Central memory CD8-positive, alpha-beta T cell (primary cell): ENCODE data around the gene SFN.

Experiments
- ATAC-seq: fragments of 150-1000 bp; cut with Tn5 transposase; replicated peaks from 2 replicates; pipeline ENCODE4 v1.10.0; 2022; ENCODE audit warnings: mild to moderate bottlenecking, moderate FRiP score, moderate number of reproducible peaks; ENCODE audit not compliant: poor library complexity, severe bottlenecking; ENCODE audit errors: extremely low read depth
- DNase-seq, 2 donors: peaks; one replicate each; pipeline ENCODE4 v3.0.0; 2021; ENCODE audit warnings: low spot score in 2 of 2
- H3K27ac Mint-ChIP-seq: one replicate; pipeline ENCODE4 v1.8.0; 2022; ENCODE audit warnings: low read depth, mild to moderate bottlenecking, moderate library complexity, mixed read lengths
- H3K27me3 Mint-ChIP-seq: one replicate; pipeline ENCODE4 v1.8.0; 2022; ENCODE audit warnings: mixed read lengths
- H3K36me3 Mint-ChIP-seq: one replicate; pipeline ENCODE4 v1.8.0; 2022; ENCODE audit warnings: mild to moderate bottlenecking, moderate library complexity, mixed read lengths; ENCODE audit not compliant: insufficient read depth
- H3K4me1 Mint-ChIP-seq: one replicate; pipeline ENCODE4 v1.8.0; 2022; ENCODE audit warnings: mixed read lengths
- H3K4me3 Mint-ChIP-seq: one replicate; pipeline ENCODE4 v1.8.0; 2022; ENCODE audit warnings: mild to moderate bottlenecking, moderate library complexity, mixed read lengths
- H3K9me3 Mint-ChIP-seq: one replicate; pipeline ENCODE4 v1.8.0; 2022; ENCODE audit warnings: mixed read lengths

Gene SFN

GRCh38 chr1:26862781-26863684 lies at the start of gene SFN:
SFN (plus strand) TSS chr1:26863149; CDS start chr1:26863213, 64 bp downstream.
- DNase-seq (no peak), ATAC-seq (no peak)
- Mint-ChIP-seq H3K36me3 (peaks cover 12% of the 10 kb centered on the region), H3K4me1 (peaks cover 25% of the 10 kb centered on the region), H3K9me3 (no peaks in the 10 kb centered on the region), H3K27ac (peak within 1 kb of the TSS; percentile 80), H3K4me3 (peak within 1 kb of the TSS; percentile 89), H3K27me3 (no peaks in the 10 kb centered on the region)

DNA sequence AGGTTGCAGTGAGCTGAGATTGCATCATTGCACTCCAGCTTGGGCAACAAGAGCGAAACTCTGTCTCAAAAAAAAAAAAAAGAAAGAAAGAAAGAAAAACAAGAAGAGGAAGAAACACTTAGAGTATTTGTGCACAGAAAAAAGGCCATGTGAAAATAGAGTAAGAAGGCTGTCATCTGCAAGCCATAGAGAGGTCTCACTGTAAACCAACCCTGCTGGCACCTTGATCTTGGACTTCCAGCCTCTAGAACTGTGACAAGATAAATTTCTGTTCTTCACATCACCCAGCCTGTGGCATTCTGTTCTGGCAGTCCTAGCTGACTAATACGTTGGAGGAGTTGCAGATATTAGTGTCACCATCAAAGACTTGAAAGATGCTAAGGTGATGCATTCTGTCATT lies 48.6 kb upstream of the SFN start:
- H3K36me3 Mint-ChIP-seq: no peaks in the 10 kb centered on the region
- no peak for DNase-seq
- H3K27me3 Mint-ChIP-seq: no peaks in the 10 kb centered on the region
- no peak for ATAC-seq
- H3K4me3 Mint-ChIP-seq: no peak overlapping the region
- no peaks in the 10 kb centered on the region for H3K9me3 Mint-ChIP-seq
- peaks cover 15% of the 10 kb centered on the region for H3K4me1 Mint-ChIP-seq
- H3K27ac Mint-ChIP-seq: no peak overlapping the region

GRCh38 chr1:26814893-26815292 lies 48.1 kb upstream of the SFN start:
- ATAC-seq (no peak), DNase-seq (no peak)
- no peaks in the 10 kb centered on the region for H3K27me3 Mint-ChIP-seq
- no peaks in the 10 kb centered on the region for H3K9me3 Mint-ChIP-seq
- H3K36me3 Mint-ChIP-seq: no peaks in the 10 kb centered on the region
- no peak overlapping the region for H3K27ac Mint-ChIP-seq
- no peak overlapping the region for H3K4me3 Mint-ChIP-seq
- peaks cover 15% of the 10 kb centered on the region for H3K4me1 Mint-ChIP-seq

- H3K4me1 Mint-ChIP-seq: peaks cover 19% of the 10 kb centered on the region
- ATAC-seq: peak; percentile 97
- H3K4me3 Mint-ChIP-seq: peak overlapping the region; percentile 54
- peak overlapping the region; percentile 81 for H3K27ac Mint-ChIP-seq
- H3K27me3 Mint-ChIP-seq: no peaks in the 10 kb centered on the region
- DNase-seq: peak in 1 of 2 donors; percentile 37
- no peaks in the 10 kb centered on the region for H3K36me3 Mint-ChIP-seq
- H3K9me3 Mint-ChIP-seq: no peaks in the 10 kb centered on the region
Measured at GRCh38 chr1:26820784-26821269, 42.1 kb upstream of the SFN start.

DNA sequence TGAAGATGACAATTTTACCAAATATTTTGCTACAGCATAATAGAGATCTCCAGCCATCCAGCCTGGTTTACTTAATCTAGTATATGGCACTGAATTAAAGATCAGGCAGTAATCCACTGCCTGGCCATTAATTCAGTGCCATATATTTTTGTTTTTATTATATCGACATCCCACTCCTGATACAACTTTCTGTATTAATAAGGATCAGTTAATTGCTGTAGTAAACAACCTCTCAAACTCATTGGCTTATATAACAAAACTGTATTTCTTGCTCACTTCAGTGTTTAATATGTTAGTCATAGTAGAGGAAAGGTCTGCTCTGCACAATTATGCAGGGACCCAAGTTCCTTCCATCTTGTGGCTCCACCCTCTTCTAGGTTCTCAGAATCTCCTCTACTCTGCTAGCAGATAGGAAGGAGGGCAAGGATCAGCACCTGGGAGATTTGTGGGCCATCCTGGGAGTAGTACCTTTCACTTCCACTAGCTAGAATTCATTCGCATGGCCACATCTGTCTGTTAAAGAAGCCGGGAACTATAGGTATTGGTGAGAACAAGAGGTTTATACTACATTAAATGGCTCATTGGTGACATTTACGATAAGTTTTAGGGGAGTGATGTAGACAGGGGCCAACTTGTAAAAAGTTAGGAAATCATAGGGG lies 40.1 kb upstream of the SFN start:
- Mint-ChIP-seq H3K36me3 (peaks cover 10% of the 10 kb centered on the region), H3K4me3 (no peak overlapping the region), H3K4me1 (peaks cover 27% of the 10 kb centered on the region), H3K27ac (no peak overlapping the region), H3K27me3 (no peaks in the 10 kb centered on the region), H3K9me3 (no peaks in the 10 kb centered on the region)
- DNase-seq (no peak), ATAC-seq (no peak)

DNA sequence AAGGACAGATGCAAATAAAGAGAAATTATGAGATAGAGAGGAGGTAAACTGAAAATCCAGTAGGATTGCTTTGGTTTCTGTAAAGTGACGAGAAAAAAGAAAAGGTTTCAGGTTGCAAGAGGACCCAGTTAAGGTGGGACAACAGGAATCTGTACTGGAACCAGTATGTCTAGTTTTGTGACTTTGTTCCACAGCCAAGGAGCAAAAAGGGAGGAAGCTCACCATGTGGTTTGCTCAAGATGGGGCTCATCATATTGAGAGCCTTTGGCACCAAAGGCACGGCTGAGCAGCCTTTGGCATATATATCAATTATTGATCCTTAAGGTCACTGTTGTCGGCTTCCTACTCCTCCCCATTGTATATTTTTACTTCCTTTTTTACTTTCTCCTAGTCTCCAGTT lies 38.2 kb upstream of the SFN start:
- Mint-ChIP-seq H3K4me3 (no peak overlapping the region), H3K4me1 (peaks cover 45% of the 10 kb centered on the region), H3K27me3 (no peaks in the 10 kb centered on the region), H3K9me3 (no peaks in the 10 kb centered on the region), H3K36me3 (peaks cover 11% of the 10 kb centered on the region), H3K27ac (peak overlapping the region; percentile 88)
- ATAC-seq: no peak
- DNase-seq: no peak

GRCh38 chr1:26826261-26827105 lies 36.5 kb upstream of the SFN start, which contains the start of gene ZDHHC18:
ZDHHC18 (plus strand) TSS chr1:26826688; CDS start chr1:26826805, 117 bp downstream.
- Mint-ChIP-seq H3K27ac (peak within 1 kb of the TSS; percentile 96), H3K27me3 (no peaks in the 10 kb centered on the region), H3K4me3 (peak within 1 kb of the TSS; percentile 93), H3K36me3 (peaks cover 11% of the 10 kb centered on the region), H3K9me3 (no peaks in the 10 kb centered on the region), H3K4me1 (peaks cover 44% of the 10 kb centered on the region)
- ATAC-seq (peak; percentile 85), DNase-seq (peak; percentile 56)

GRCh38 chr1:26827106-26827604 lies 35.8 kb upstream of the SFN start:
- no peak for ATAC-seq
- H3K9me3 Mint-ChIP-seq: no peaks in the 10 kb centered on the region
- DNase-seq: no peak
- H3K27ac Mint-ChIP-seq: peak overlapping the region; percentile 96
- peaks cover 51% of the 10 kb centered on the region for H3K4me1 Mint-ChIP-seq
- H3K27me3 Mint-ChIP-seq: no peaks in the 10 kb centered on the region
- peak overlapping the region; percentile 89 for H3K4me3 Mint-ChIP-seq
- peaks cover 12% of the 10 kb centered on the region for H3K36me3 Mint-ChIP-seq

DNA sequence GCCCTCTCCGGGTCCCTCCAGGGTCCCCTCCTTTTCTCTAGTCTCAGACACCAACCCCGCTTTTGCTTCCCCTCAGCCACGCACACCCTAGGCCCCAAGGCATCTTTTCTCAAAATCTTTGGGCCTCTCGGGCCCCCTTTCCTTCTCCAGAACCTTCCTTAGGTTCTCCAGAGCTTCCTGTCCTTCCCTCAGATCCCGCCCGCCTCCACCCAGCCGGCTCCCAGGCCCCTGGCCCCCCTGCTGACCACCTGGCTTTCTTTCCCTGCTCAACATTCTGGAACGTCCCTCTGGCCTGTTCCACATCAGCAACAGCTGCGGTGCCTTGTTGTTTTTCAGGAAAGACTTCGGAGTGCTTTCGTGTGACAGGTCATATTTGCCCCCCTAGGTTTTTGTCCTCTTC lies 35.3 kb upstream of the SFN start:
- Mint-ChIP-seq H3K4me3 (peak overlapping the region; percentile 89), H3K4me1 (peaks cover 56% of the 10 kb centered on the region), H3K27ac (peak overlapping the region; percentile 96), H3K9me3 (no peaks in the 10 kb centered on the region), H3K36me3 (peaks cover 14% of the 10 kb centered on the region), H3K27me3 (no peaks in the 10 kb centered on the region)
- ATAC-seq (no peak), DNase-seq (no peak)

DNA sequence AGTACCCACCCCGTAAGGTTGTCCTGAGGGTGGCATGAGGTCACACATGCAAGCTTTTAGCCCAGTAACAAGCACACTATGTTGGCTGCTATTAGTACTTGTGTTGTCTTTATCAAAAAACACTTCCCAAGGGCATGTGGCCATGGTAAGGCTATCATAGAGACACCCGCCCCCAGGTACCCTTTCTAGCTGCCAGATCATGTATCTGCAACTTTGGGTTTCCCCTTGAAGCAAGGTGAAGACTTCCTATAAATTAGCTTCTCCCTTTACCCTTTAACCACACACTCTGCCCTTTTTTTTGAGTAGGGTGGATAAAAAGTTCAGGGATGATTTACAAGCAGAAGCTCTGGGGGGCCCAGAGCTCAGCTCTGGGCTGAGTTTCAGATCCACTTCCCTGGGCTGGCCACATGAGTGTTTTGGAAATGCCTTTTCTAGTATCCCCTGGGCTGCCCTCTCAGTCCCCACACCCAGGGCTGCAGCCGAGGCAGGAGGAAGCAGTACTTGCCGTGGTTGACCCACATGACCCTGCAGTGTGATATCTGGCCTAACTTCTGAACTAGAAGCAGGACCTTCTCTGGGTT lies 34.4 kb upstream of the SFN start:
- Mint-ChIP-seq H3K9me3 (no peaks in the 10 kb centered on the region), H3K4me3 (peak overlapping the region; percentile 89), H3K36me3 (peaks cover 22% of the 10 kb centered on the region), H3K27ac (peak overlapping the region; percentile 96), H3K4me1 (peaks cover 64% of the 10 kb centered on the region), H3K27me3 (no peaks in the 10 kb centered on the region)
- no peak for ATAC-seq
- DNase-seq: no peak

DNA sequence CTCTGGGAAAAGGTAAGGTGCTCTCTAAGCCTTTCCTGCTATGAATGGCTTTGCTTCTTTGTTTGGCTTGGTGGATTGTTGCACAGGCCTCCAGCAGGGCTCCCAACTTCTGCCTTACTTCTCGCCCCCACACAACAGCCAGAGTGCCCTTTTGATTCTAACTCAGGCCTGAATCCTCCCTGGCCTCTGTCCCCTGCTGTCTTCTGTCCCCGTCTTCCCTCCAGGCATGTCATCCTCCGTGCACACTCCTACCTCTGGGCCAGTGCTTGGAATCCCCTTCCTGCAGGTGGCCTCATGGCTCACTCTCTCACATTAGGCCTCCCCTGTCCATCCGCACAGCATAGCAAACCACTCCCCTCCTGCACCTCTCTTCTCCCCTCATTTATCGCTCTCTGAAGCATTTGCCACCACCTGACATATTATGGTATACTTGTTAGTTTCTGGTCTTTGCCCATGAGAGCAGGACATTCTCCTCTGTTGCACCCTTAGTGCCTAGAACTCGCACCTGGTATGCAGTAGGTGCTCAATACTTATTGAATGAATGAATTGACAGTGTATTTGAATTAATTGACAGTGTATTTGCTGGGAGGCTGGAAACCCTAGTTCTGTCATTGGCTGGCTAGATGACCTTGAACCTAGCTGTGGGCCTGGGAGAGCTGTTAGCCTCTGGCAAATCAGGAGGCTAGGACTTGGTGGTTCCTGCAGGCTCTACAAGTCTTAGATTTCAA lies 33.6 kb upstream of the SFN start:
- Mint-ChIP-seq H3K4me1 (peaks cover 73% of the 10 kb centered on the region), H3K27ac (peak overlapping the region; percentile 100), H3K27me3 (no peaks in the 10 kb centered on the region), H3K4me3 (peak overlapping the region; percentile 89), H3K9me3 (no peaks in the 10 kb centered on the region), H3K36me3 (peaks cover 29% of the 10 kb centered on the region)
- ATAC-seq (no peak), DNase-seq (no peak)
